Measurements from ENCODE around the gene PEF1.

The PEF1 gene

DNA sequence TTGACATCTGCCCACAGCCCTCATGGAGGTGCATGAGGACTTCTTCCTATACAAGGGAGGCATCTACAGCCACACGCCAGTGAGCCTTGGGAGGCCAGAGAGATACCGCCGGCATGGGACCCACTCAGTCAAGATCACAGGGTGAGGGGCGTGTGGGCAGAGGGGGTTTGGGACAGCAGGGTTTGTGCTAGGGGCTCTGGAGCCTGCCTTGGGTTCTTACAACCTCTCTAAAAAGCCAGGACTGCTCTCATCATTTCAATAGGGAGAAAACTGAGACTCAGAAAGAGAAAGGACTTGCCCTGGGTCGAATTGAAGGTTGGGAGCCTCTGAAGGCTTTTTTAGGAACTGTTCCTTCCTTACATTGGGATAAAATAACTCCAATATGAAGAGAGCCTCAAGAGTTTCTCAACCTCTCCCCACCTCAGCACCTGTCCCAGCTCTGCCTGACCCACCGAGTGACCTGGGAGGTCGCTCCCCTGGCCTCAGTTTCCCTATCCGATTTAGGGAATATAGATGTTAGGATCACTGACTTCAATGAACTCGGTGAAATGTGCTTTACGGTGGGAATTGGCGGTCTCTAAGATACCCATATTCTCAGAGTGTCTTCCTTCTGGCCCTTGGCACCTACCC, 58.8 kb downstream of the PEF1 start:
- no peak for DNase-seq

DNA sequence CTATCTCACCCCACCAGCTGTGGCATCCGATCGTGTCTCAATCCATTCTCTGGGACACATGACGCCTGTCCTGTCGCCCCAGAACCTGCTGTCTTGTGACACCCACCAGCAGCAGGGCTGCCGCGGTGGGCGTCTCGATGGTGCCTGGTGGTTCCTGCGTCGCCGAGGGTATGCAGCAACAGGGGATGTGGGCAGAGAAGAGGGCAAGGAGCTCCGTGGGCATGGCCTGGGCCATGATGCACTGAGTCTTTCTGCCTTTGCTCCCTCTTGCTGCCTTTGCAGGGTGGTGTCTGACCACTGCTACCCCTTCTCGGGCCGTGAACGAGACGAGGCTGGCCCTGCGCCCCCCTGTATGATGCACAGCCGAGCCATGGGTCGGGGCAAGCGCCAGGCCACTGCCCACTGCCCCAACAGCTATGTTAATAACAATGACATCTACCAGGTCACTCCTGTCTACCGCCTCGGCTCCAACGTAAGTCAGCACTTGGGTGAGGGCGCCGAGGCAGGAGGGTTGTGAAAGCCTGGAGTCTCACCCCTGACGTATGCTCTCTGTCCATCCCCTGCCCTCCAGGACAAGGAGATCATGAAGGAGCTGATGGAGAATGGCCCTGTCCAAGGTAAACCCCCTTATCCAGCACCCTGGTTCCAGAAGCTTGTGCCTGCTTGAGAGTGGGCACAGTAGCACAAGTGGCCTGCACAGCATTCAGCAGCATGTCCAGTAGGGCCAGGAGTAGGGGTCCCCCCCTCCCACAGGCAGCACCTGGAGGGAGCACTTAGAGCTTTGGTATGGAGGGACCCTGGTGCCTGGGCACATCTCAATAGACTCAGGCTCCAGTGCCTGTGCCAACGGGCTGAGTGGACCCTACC, 59.6 kb downstream of the PEF1 start:
- no peak for DNase-seq

DNA sequence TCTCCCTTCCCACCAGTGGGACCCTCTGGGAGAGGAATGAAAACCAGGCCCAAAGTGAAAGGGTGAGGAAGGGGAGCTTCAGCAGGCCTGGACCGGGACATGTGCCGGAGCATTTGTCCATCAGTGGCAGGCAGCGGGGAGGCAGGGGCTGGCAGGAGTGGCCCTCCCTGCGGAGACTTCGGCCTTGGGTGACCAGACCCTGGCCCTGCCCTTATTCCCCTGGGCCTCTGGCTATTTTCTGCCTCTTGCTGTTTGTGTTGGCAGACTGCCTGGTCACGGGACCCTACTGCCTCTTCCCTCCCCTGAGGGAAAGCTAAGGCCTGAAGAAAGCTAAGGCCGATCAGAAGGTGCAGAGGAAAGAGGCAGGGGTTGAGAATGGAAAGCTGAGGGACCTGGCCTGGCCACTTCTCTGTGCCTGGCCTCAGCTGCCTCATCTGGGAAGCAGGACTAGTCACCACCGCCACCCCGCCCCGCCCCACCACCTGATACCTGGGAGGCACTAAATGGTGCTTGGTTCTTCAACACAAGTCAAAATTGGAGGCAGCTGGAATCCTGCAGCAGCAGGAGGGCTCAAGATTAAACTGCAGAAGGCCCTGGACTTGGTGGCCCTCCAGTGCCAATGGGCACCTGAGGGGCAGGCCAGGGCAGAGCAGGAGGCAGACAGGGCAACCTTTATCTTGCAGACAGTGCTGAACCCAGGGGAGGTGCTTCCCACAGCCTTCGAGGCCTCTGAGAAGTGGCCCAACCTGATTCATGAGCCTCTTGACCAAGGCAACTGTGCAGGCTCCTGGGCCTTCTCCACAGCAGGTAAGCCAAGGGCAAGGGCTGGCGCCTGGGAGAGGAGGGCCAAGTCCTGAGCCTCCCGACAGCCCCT, 60.4 kb downstream of the PEF1 start:
- DNase-seq, result peak in 5 of 51 donors; percentile 1 to 17 (median 13)

DNA sequence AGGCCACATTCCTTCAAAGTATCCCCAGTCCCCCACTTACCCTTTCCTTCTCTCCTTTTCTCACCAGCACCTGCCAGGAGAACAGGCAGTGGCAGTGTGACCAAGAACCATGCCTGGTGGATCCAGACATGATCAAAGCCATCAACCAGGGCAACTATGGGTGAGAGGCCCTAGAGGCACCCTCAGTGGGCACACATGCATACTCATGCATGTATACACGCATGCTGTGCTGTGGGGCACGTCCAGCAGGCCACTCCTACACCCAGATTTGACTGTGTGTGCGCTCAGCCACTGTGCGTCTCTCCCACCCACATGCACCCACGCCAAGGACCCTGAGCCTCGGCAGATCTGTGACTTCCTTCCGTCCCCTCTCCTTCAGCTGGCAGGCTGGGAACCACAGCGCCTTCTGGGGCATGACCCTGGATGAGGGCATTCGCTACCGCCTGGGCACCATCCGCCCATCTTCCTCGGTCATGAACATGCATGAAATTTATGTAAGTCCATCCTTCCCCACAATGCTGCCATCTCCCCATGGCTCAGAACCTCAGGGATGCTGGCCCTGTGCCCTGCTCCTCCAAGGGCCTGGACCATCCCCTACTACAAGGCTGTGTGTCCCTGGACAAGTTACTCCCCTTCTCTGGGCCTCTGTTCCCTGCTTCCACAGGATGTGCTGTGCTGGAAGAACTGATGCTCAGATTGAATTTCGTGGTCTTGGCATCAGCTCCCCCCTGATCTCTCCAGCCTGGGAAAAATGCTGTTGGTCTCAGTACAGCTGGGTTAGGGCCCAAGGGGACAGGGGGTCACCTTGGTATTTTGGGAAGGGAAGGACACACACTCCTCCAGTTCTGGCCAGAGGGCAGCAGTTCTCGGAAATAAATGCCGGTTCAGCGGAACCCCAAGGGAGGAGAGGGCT, 61.3 kb downstream of the PEF1 start:
- no peak for DNase-seq

DNA sequence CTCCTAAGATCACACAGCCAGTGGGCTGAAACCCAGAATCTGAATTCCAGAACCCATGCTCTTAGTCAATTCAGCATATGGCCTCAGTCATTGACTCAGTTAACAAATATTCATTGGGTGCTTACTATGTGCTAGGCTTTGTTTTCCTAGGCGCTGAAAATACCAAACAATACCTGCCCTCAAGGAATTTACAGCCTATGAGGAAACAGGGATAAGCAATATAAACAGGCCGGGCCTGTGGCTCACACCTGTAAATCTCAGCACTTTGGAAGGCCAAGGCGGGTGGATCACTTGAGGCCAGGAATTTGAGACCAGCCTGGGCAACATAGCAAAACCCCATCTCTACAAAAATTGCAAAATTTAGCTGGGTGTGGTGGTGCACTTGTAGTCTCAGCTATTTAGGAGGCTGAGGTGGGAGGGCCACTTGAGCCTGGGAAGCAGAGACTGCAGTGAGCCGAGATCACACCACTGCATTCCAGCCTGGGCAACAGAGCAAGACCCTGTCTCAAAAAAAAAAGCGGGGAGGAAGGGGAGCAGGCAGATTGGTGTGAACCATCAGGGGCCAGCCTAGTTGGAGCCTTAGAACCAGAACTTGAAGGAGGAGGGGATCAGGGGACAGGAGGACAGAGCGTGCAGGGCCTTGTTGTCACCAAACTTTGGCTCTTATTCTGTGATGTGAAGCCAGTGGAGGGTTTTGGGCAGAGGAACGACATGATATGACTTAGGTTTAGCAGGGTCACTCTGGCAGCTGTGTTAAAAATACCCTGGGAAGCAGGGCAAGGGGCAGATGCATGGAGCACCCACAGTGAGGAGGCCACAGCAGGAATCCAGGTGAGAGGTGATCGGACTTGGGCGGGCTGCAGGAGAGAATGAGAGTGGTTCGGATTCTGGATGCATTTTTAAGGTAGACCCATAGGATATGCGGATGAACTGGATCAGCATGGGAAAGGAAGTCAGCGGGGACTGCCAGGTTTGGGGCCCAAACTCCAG, 62.6 kb downstream of the PEF1 start:
- no peak for DNase-seq

DNA sequence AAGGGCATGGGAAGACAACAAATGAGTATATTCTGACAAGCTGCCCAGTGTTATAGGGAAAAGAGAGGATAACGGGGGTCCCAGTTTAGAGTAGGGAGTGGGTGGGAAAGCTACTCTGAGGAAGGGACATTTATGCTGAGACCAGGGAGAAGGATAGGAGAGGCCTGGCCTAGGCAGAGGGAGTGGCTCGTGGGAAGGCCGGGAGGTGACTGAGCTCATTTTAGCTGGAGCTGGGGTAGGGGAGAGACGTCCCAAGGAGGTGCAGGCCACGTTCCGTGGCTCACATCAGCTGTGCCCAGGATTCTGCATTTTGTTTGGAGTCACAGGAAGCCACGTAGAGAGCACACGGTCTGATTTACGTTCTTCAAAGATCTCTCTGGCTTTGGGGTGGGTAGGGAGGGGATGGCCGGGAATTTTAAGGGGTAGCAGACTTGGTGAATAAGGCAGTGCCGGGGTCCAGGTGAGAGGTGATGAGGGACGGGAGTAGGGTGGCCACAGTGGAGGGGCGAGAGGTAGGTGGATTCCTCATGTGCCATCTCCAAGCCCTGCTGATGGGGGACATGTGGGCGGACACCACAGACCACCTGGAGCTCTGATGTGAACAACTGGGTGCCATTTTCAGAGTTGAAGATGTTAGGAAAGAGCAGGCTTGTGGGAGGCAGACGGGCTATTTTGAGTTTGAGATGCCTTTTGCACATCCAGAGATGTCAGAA, 63.6 kb downstream of the PEF1 start:
- no peak for DNase-seq

DNA sequence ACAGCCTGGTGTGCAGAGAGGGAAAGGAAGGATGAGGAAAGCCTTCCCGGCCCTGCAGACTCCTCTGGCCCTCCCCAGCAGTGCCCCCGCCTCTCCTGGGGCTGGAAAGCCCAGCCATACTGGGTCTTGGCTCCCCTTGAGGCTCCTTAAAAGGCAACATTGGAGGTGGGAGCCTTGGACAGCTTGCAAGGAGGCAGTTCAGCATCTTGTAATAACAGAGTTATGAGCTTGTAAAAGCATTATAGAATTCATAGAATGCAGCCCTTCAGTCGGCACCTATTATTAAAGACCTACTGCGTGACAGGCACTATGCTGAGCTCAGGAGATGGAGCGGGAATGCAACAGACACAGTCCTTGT, 64.2 kb downstream of the PEF1 start:
- no peak for DNase-seq

All from hypothalamus (tissue), 51 donors.